D721Med (cell line): ENCODE results near the gene CDH13.

Experiments used
- DNase-seq: peaks from one replicate; pipeline ENCODE4 v3.0.0; 2011; ENCODE audit warnings: low spot score; ENCODE audit not compliant: insufficient read length
- FAIRE-seq: peaks from 2 replicates; lab custom pipeline; 2011; peaks lifted over from hg19 to GRCh38; lab: Jason Lieb, UNC
- CTCF ChIP-seq: IDR thresholded peaks from 2 replicates; pipeline ENCODE4 v1.5.1; 2012; ENCODE audit warnings: mild to moderate bottlenecking, control low read depth; ENCODE audit not compliant: insufficient read depth; ENCODE audit errors: missing control alignments

The CDH13 gene

GRCh38 chr16:83458612-83459011 lies 831.8 kb downstream of the CDH13 start:
- DNase-seq (no peak), FAIRE-seq (no peak)
- TF ChIP-seq CTCF = no peak

GRCh38 chr16:83464991-83465390 lies 838.2 kb downstream of the CDH13 start:
- DNase-seq (no peak), FAIRE-seq (no peak)
- TF ChIP-seq CTCF = no peak

- no peak for FAIRE-seq
- no peak for DNase-seq
- TF ChIP-seq CTCF = no peak
Observed at GRCh38 chr16:83470416-83470815, 843.6 kb downstream of the CDH13 start.

- TF ChIP-seq CTCF = no peak
- FAIRE-seq (no peak), DNase-seq (no peak)
Observed at GRCh38 chr16:83472776-83473501, 846.2 kb downstream of the CDH13 start.

GRCh38 chr16:83473926-83474650 lies 847.3 kb downstream of the CDH13 start:
- FAIRE-seq = no peak
- TF ChIP-seq CTCF = no peak
- no peak for DNase-seq

GRCh38 chr16:83475108-83475507 lies 848.3 kb downstream of the CDH13 start:
- DNase-seq (no peak), FAIRE-seq (no peak)
- TF ChIP-seq CTCF = no peak

- DNase-seq = no peak
- FAIRE-seq = no peak
Observed at GRCh38 chr16:83481589-83481988, 854.8 kb downstream of the CDH13 start.

More at GRCh38 chr16:83481589-83481988, 854.8 kb downstream of the CDH13 start:
- no peak for TF ChIP-seq CTCF
